ENCODE data around the gene INPP5A. TPM values are rescaled to one million over a fixed set of nuclear protein-coding genes. Genes with fewer than 3 reads are reported as not detected.

INPP5A gene
- total RNA-seq, 4 donors from 2014 or later: 31.2 to 51.8 (median 41.5) TPM

DNA sequence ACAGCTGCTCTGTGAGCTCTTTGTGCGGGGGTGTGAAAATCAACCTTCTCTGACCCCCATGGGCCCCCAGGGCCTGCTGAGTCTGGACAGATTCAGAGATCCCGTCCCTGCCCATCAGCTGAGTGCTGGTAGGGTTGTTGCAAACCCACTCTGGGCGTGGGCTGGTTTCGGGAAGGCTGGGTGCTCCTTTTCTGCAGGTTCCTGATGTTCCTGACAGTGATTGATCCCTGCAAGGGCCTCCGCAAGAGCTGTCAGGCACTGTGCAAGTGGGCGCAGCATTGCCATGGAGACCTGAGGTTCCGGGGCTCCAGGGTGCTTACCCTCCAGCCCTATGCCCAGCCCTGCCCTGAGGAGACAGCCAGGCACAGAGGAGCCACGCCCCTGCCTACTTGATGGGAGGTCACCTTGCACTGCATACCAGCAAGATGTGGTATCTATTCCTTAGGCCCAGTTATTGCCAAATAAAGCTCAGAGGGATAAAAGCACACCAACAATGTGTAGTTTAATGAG, 44.3 kb upstream of the INPP5A start:
- WGBS, 2 donors: 66 to 76% methylated on average over 8 of the region's 8 CpGs
- intact Hi-C loops (cut with DNase I; ENCODE audit: low total_unique reads): no loop called here
- DNase-seq (ENCODE audit: low spot score in 2 of 2): no peak
- no peak overlapping the region for H3K4me3 ChIP-seq (ENCODE audit: low read depth, poor library complexity, severe bottlenecking)
- TF ChIP-seq, protein P1, sequence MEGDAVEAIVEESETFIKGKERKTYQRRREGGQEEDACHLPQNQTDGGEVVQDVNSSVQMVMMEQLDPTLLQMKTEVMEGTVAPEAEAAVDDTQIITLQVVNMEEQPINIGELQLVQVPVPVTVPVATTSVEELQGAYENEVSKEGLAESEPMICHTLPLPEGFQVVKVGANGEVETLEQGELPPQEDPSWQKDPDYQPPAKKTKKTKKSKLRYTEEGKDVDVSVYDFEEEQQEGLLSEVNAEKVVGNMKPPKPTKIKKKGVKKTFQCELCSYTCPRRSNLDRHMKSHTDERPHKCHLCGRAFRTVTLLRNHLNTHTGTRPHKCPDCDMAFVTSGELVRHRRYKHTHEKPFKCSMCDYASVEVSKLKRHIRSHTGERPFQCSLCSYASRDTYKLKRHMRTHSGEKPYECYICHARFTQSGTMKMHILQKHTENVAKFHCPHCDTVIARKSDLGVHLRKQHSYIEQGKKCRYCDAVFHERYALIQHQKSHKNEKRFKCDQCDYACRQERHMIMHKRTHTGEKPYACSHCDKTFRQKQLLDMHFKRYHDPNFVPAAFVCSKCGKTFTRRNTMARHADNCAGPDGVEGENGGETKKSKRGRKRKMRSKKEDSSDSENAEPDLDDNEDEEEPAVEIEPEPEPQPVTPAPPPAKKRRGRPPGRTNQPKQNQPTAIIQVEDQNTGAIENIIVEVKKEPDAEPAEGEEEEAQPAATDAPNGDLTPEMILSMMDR (IDR thresholded peaks at IDR 0.05): no peak
- TF ChIP-seq POLR2A (IDR thresholded peaks at IDR 0.05): no peak

DNA sequence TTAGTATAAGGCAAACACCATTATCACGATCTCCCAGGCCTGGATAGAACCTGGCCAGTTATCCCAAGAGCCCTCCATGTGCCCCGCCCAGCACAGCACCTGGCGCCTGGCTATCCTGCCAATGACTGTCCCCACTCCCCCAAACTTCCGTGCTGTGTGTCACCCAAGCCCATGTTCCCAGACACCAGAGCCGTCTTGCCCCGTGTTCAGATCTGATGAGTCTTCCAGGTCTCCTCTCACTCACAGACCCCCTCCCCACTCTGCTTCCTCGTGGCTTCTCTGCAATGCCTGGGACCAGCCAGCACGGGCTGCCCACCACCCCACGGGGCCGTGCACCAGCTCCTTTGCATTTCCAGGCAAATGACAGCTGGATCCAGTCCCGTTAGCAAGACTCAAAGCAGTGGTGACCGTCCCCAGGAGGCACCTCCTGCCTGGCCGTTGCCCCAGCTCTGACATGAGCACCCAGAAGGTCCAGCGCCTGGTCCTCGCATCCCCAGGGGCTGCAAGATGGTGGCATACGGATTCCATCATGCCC, 43.8 kb upstream of the INPP5A start:
- TF ChIP-seq POLR2A (IDR thresholded peaks at IDR 0.05): no peak
- TF ChIP-seq, protein P1 (IDR thresholded peaks at IDR 0.05): no peak
- WGBS, 2 donors: 90 to 92% methylated on average over 15 to 16 of the region's 16 CpGs

DNA sequence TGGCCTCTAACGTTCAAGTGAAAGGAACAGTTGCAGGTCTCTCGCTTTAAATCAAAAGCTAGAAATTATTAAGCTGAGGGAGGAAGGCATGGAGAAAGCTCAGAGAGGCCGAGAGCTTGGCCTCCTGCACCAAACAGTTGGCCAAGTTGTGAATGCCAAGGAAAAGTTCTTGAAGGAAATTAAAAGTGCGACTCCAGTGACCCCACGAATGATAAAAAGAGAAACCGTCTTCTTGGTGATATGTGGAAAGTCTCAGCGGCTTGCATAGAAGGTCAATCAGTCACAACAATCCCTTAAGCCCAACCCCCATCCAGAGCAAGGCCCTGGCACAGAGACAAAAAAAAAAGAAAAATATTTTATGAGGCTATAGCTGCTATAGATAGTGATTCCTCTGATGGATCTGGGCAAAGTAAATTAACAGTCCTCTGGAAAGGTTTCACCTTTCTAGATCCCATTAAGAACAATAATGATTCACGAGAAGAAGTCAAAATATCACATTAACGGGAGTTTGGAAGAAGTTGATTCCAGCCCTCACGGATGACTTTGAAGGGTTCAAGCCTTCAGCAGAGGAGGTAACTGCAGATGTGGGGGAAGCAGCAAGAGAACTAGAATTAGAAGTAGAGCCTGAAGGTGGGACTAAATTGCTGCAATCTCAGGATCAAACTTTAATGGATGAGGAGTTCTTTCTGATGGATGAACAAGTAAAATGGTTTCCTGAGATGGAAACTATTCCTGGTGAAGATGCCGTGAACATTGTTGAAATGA, 42.5 kb upstream of the INPP5A start:
- TF ChIP-seq POLR2A (IDR thresholded peaks at IDR 0.05): no peak
- TF ChIP-seq, protein P1 (IDR thresholded peaks at IDR 0.05): no peak

More for the DNA sequence above, 43.8 kb upstream of the INPP5A start:
- DNase-seq (ENCODE audit: low spot score in 2 of 2): no peak
- H3K4me3 ChIP-seq (ENCODE audit: low read depth, poor library complexity, severe bottlenecking): no peak overlapping the region
- intact Hi-C loops (cut with DNase I; ENCODE audit: low total_unique reads): no loop called here

DNA sequence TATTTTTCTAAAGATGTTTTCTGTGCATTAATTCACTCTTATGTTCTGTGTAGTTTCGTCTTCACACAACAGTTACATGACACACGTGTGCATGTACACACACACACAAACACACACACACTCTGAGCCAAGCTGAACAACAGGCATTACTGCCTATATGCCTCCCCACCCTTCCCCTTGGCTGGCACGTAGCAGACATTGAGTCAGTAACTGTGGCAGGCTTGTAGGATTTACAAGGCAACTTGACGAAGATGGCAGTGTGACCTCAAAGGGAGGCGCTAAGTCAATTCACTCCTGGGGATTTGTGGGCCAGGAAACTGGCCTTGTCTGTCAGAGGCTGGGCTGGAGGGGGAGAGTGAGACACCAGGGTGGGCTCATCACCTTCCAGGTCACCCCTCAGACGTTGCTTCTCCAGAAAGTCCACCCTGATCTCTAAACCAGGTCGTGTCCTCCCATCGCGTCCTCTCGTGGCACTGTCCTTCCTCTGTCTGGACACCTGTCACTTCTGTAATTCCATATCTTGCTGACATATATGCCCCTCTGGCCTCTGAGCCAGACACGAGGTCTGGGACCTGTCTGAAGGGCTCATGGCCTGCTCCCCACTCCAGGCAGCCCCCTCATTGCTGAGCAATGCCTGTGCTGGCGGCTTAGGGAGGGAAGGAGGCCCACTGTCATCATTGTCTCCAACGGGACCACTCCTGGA, 41.1 kb upstream of the INPP5A start:
- TF ChIP-seq, protein P1 (IDR thresholded peaks at IDR 0.05): no peak
- no peak for TF ChIP-seq POLR2A (IDR thresholded peaks at IDR 0.05)
- no peak overlapping the region for H3K4me3 ChIP-seq (ENCODE audit: low read depth, poor library complexity, severe bottlenecking)
- DNase-seq (ENCODE audit: low spot score in 2 of 2): no peak
- intact Hi-C loops (cut with DNase I; ENCODE audit: low total_unique reads): no loop called here
- WGBS, 2 donors: 70 to 72% methylated on average over 13 of the region's 13 CpGs

More for the DNA sequence above, 42.5 kb upstream of the INPP5A start:
- intact Hi-C loops (cut with DNase I; ENCODE audit: low total_unique reads): no loop called here
- H3K4me3 ChIP-seq (ENCODE audit: low read depth, poor library complexity, severe bottlenecking): no peak overlapping the region
- DNase-seq (ENCODE audit: low spot score in 2 of 2): no peak
- 68 to 74% methylated on average over 11 of the region's 11 CpGs for WGBS, 2 donors

DNA sequence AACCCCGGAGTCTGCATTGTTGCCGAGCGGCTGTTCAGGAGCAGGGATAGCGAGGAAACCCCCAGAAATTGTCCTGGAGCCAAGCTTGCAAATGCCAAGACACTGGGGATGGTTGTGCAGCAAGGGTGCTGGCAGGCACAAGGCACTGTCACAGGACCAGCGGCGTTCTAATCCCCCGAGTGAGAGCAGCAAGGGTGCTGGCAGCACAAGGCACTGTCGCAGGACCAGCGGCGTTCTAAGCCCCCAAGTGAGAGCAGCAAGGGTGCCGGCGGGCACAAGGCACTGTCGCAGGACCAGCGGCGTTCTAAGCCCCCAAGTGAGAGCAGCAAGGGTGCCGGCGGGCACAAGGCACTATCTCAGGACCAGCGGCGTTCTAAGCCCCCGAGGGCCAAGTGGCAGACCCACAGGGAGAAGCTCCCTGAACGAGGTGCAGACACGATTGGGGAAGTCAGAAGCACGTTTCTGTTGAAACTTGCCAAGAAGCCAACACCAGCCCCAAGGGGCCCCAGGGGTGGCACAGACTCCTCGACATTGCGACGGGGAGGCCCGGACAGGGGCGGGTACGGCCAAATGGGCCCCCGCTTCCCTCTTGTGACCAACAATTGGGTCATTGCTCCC, 40.4 kb upstream of the INPP5A start:
- DNase-seq (ENCODE audit: low spot score in 2 of 2): no peak
- TF ChIP-seq, protein P1 (IDR thresholded peaks at IDR 0.05): no peak
- TF ChIP-seq POLR2A (IDR thresholded peaks at IDR 0.05): no peak
- intact Hi-C loops (cut with DNase I; ENCODE audit: low total_unique reads): no loop called here
- no peak overlapping the region for H3K4me3 ChIP-seq (ENCODE audit: low read depth, poor library complexity, severe bottlenecking)
- 50 to 58% methylated on average over 25 to 30 of the region's 30 CpGs for WGBS, 2 donors

All from lower leg skin (tissue), 4 donors.